Neuronal stem cell (in vitro differentiated cells): Measurements from ENCODE around the gene MBLAC1.

Experiments
- DNase-seq: peaks from one replicate; pipeline ENCODE4 v3.0.0-alpha.2; 2013; ENCODE audit warnings: low spot score
- H2AFZ ChIP-seq: one replicate; pipeline ENCODE4 v1.6.1; 2013; ENCODE audit warnings: mild to moderate bottlenecking, low read length, inconsistent platforms
- H2AK5ac ChIP-seq: 2 replicates; pipeline ENCODE4 v1.6.1; 2013; ENCODE audit warnings: low read depth, mild to moderate bottlenecking, inconsistent platforms, low read length, moderate library complexity, mixed read lengths
- H2BK120ac ChIP-seq: 2 replicates; pipeline ENCODE4 v1.6.1; 2013; ENCODE audit warnings: low read depth, mild to moderate bottlenecking, inconsistent platforms, low read length, moderate library complexity, mixed read lengths
- H2BK12ac ChIP-seq: one replicate; pipeline ENCODE4 v1.6.1; 2013; ENCODE audit warnings: low read length, inconsistent platforms
- H2BK15ac ChIP-seq: 2 replicates; pipeline ENCODE4 v1.6.1; 2013; ENCODE audit warnings: mild to moderate bottlenecking, low read length, inconsistent platforms, mixed read lengths
- H2BK5ac ChIP-seq: one replicate; pipeline ENCODE4 v1.6.1; 2013; ENCODE audit warnings: inconsistent platforms, mild to moderate bottlenecking, low read length, moderate library complexity
- H3K14ac ChIP-seq: one replicate; pipeline ENCODE4 v1.6.1; 2013; ENCODE audit warnings: low read length, inconsistent platforms
- H3K18ac ChIP-seq: 2 replicates; pipeline ENCODE4 v1.6.1; 2013; ENCODE audit warnings: low read length, inconsistent platforms
- H3K23ac ChIP-seq: 2 replicates; pipeline ENCODE4 v1.6.1; 2013; ENCODE audit warnings: low read depth, mild to moderate bottlenecking, mixed read lengths, low read length, inconsistent platforms; ENCODE audit not compliant: poor library complexity
- H3K27ac ChIP-seq: replicated peaks from 3 replicates; pipeline ENCODE4 v1.5.1; 2013; ENCODE audit warnings: low read length, inconsistent platforms
- H3K27me3 ChIP-seq, 3 experiments: 2 replicates each; pipeline ENCODE4 v1.6.1; 2013; ENCODE audit warnings: low read length in 3 of 3, mild to moderate bottlenecking in 2 of 3, inconsistent platforms in 1 of 3, low read depth in 1 of 3, mixed read lengths in 1 of 3, moderate library complexity in 1 of 3; ENCODE audit not compliant: control insufficient read depth in 3 of 3, insufficient read depth in 3 of 3
- H3K36me3 ChIP-seq, 2 donors: replicated peaks in 1 of 2; 2 replicates each; pipeline ENCODE4 v1.6.1; 2013; ENCODE audit warnings: low read length in 2 of 2; ENCODE audit not compliant: control insufficient read depth in 2 of 2, insufficient read depth in 2 of 2
- H3K4ac ChIP-seq: 2 replicates; pipeline ENCODE4 v1.6.1; 2013; ENCODE audit warnings: inconsistent platforms, mild to moderate bottlenecking, low read length, moderate library complexity
- H3K4me1 ChIP-seq, 2 donors: 1 replicate in 1 of 2; 2 replicates in 1 of 2; pipeline ENCODE4 v1.6.1; 2013; ENCODE audit warnings: low read length in 2 of 2, low read depth in 1 of 2; ENCODE audit not compliant: control insufficient read depth in 2 of 2, insufficient read depth in 1 of 2
- H3K4me2 ChIP-seq: one replicate; pipeline ENCODE4 v1.6.1; 2013; ENCODE audit warnings: mild to moderate bottlenecking, low read length, inconsistent platforms; ENCODE audit not compliant: insufficient read depth, poor library complexity, severe bottlenecking
- H3K4me3 ChIP-seq, 2 donors: 2 replicates each; pipeline ENCODE4 v1.5.1; 2013; ENCODE audit warnings: low read length in 2 of 2, mild to moderate bottlenecking in 2 of 2, inconsistent platforms in 1 of 2, moderate library complexity in 1 of 2
- H3K79me1 ChIP-seq: one replicate; pipeline ENCODE4 v1.6.1; 2013; ENCODE audit warnings: low read depth, mild to moderate bottlenecking, inconsistent platforms, low read length, moderate library complexity
- H3K9ac ChIP-seq: one replicate; pipeline ENCODE4 v1.6.1; 2013; ENCODE audit warnings: mild to moderate bottlenecking, low read depth, low read length, inconsistent platforms; ENCODE audit not compliant: poor library complexity
- H3K9me3 ChIP-seq, 2 donors: replicated peaks in 1 of 2; 2 replicates each; pipeline versions ENCODE3 to v1.6.1; 2013; ENCODE audit warnings: low read length in 2 of 2, mild to moderate bottlenecking in 2 of 2, inconsistent platforms in 1 of 2, low read depth in 1 of 2, mixed read lengths in 1 of 2, moderate library complexity in 1 of 2; ENCODE audit not compliant: control insufficient read depth in 2 of 2, insufficient read depth in 1 of 2
- H4K8ac ChIP-seq: one replicate; pipeline ENCODE4 v1.6.1; 2013; ENCODE audit warnings: low read depth, mild to moderate bottlenecking, inconsistent platforms, low read length, moderate library complexity
- H4K91ac ChIP-seq: one replicate; pipeline ENCODE4 v1.6.1; 2013; ENCODE audit warnings: low read length, low read depth, mild to moderate bottlenecking, inconsistent platforms; ENCODE audit not compliant: poor library complexity
- WGBS, 2 donors: extraction: QIAGEN DNeasy Blood & Tissue Kit; methylation state at CpG; one replicate each; pipeline ENCODE4 v1.1.7; 2013; ENCODE audit warnings: missing lambda C conversion rate in 2 of 2, mixed read lengths in 1 of 2; ENCODE audit not compliant: insufficient read length in 2 of 2, insufficient replicate concordance in 1 of 2; ENCODE audit errors: extremely low coverage in 2 of 2; 5-methylcytosine and 5-hydroxymethylcytosine counted together

The MBLAC1 gene

DNA sequence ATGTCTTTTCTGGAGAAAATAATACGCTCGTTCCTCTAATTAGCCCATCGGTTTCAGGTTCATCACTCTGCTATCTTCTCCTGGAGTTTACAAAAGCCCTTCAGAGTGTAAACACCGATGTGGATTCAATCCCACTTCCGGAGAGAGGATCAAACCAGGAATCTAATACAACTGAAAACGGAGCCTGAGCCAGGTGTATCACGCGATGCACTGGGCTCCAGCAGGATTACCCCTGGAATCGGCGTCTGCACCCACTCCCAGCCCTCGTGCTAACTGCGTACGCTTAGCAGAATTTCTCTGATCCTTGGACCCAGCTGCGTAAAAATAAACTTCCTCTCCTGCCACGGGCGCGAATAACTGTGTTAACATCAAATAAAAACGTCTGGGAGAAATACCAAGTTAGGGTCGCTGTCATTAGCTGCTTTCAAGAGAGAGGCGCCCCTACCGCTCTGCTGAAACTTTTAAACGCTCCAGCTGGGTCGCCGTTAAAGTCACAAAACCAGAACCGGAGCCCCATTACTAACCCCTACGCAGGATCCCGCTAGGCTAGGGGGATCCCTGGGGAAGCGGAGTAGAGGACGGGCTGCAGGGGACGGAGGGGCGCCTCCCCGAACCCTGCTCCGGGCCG, 45.7 kb upstream of the MBLAC1 start:
- H2AK5ac ChIP-seq, result peak overlapping the region; percentile 89
- H3K14ac ChIP-seq, result no peak overlapping the region
- H3K18ac ChIP-seq, result peak overlapping the region; percentile 98
- peak overlapping the region; percentile 95 for H3K9ac ChIP-seq
- DNase-seq, result no peak
- H3K9me3 ChIP-seq, result peaks cover 19 to 33% of the 10 kb centered on the region in 2 donors
- H4K8ac ChIP-seq, result no peak overlapping the region
- H2BK12ac ChIP-seq, result no peak overlapping the region
- peak overlapping the region; percentile 46 for H3K4me2 ChIP-seq
- WGBS, 2 donors, result no CpG with 5 or more reads among the region's 34 CpGs
- H2AFZ ChIP-seq, result peak overlapping the region; percentile 78
- peaks cover 7% of the 10 kb centered on the region for H3K79me1 ChIP-seq
- H3K4ac ChIP-seq, result peak overlapping the region; percentile 70
- peak overlapping the region; percentile 100 for H3K23ac ChIP-seq
- H3K36me3 ChIP-seq, result peaks cover 26 to 43% of the 10 kb centered on the region in 2 donors
- H3K27ac ChIP-seq, result no peak overlapping the region
- peaks cover 3 to 11% of the 10 kb centered on the region in 2 donors for H3K4me1 ChIP-seq
- no peak overlapping the region for H2BK5ac ChIP-seq
- H2BK15ac ChIP-seq, result peak overlapping the region; percentile 88
- H3K27me3 ChIP-seq, result peaks cover 0 to 2% (median 0%) of the 10 kb centered on the region in 3 experiments
- peak overlapping the region; percentile 99 to 100 for H3K4me3 ChIP-seq
- H4K91ac ChIP-seq, result peak overlapping the region; percentile 94
- H2BK120ac ChIP-seq, result peak overlapping the region; percentile 97

DNA sequence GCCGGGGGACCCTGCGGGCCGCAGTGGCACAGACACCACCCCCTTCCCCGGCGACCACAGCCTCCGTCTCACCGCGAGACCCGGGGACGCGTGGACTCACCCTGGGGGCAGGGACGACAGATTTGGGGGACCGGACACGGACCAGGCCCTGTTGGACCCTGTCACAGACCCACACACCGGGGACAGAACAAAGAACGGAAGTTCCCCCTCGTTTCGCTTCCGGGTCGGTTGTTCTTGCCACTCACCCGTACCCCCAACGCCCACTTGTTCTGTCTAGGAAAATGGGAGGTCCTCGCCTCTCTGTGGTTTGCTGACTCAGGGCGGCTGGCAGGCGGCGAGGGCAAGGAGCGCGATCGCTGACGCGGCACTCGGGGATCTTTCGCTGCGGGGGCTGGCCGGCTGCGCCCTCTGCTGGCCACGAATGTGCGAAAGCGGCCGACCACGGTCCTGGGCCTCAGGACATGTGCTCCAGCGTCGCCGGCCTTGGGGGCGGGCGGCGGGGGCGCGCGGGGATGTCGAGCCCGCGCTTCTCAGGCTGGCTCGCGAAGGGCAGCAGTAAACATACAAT, 45.1 kb upstream of the MBLAC1 start, which contains the start of gene ZNF3:
TSS of gene ZNF3 (minus strand) at position 189 of the 568 bp plus-strand sequence. CDS start 4,366 bp downstream, outside the sequence.
- Histone ChIP-seq H4K8ac (no peak within 1 kb of the TSS), H3K27me3 (peaks cover 0 to 2% (median 0%) of the 10 kb centered on the region in 3 experiments), H3K27ac (no peak within 1 kb of the TSS), H3K4me1 (peaks cover 3 to 11% of the 10 kb centered on the region in 2 donors), H3K79me1 (peaks cover 5% of the 10 kb centered on the region), H3K36me3 (peaks cover 22 to 37% of the 10 kb centered on the region in 2 donors), H2BK5ac (no peak within 1 kb of the TSS), H3K4me3 (peak within 1 kb of the TSS; percentile 99 to 100), H3K14ac (no peak within 1 kb of the TSS), H3K4me2 (peak within 1 kb of the TSS; percentile 60), H3K9me3 (peaks cover 15 to 29% of the 10 kb centered on the region in 2 donors), H2BK120ac (peak within 1 kb of the TSS; percentile 97), H3K9ac (peak within 1 kb of the TSS; percentile 95), H2AFZ (peak within 1 kb of the TSS; percentile 79), H2BK12ac (no peak within 1 kb of the TSS), H2AK5ac (peak within 1 kb of the TSS; percentile 89), H2BK15ac (peak within 1 kb of the TSS; percentile 88), H3K23ac (peak within 1 kb of the TSS; percentile 100), H3K4ac (peak within 1 kb of the TSS; percentile 70), H4K91ac (peak within 1 kb of the TSS; percentile 94), H3K18ac (peak within 1 kb of the TSS; percentile 98)
- DNase-seq, result peak; percentile 98
- WGBS, 2 donors, result no CpG with 5 or more reads among the region's 55 CpGs

DNA sequence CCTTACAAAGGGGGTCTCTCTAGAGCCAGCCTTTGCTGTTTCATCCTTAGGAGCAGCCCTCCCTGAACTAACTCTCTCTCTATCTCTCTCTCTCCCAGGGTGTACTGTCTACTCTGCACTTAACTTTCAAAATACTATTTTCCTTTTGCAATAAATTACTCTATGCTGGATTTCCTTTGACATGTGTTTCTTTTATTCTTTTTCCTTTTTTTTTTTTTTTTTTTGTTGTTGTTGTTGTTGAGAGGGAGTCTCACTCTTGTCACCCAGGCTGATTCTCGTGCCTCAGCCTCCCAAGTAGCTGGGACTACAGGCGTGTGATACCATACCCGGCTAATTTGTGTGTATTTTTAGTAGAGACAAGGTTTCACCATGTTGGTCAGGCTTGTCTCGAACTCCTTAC, 43.8 kb upstream of the MBLAC1 start:
- no peak overlapping the region for H3K4ac ChIP-seq
- H2BK15ac ChIP-seq, result no peak overlapping the region
- no peak overlapping the region for H3K14ac ChIP-seq
- peaks cover 10 to 17% of the 10 kb centered on the region in 2 donors for H3K9me3 ChIP-seq
- H2AK5ac ChIP-seq, result no peak overlapping the region
- H3K36me3 ChIP-seq, result peaks cover 13 to 24% of the 10 kb centered on the region in 2 donors
- WGBS, 2 donors, result no CpG with 5 or more reads among the region's 4 CpGs
- peaks cover 3% of the 10 kb centered on the region for H3K79me1 ChIP-seq
- no peak overlapping the region for H2BK5ac ChIP-seq
- H4K8ac ChIP-seq, result no peak overlapping the region
- H3K27me3 ChIP-seq, result peaks cover 0 to 2% (median 0%) of the 10 kb centered on the region in 3 experiments
- H3K27ac ChIP-seq, result no peak overlapping the region
- no peak overlapping the region for H2BK120ac ChIP-seq
- H3K18ac ChIP-seq, result no peak overlapping the region
- no peak overlapping the region for H4K91ac ChIP-seq
- H3K23ac ChIP-seq, result no peak overlapping the region
- no peak overlapping the region for H3K4me2 ChIP-seq
- H3K4me3 ChIP-seq, result peak overlapping the region in 1 of 2 donors; percentile 47
- peaks cover 3 to 11% of the 10 kb centered on the region in 2 donors for H3K4me1 ChIP-seq
- no peak overlapping the region for H3K9ac ChIP-seq
- no peak for DNase-seq
- H2BK12ac ChIP-seq, result no peak overlapping the region
- peak overlapping the region; percentile 79 for H2AFZ ChIP-seq

DNA sequence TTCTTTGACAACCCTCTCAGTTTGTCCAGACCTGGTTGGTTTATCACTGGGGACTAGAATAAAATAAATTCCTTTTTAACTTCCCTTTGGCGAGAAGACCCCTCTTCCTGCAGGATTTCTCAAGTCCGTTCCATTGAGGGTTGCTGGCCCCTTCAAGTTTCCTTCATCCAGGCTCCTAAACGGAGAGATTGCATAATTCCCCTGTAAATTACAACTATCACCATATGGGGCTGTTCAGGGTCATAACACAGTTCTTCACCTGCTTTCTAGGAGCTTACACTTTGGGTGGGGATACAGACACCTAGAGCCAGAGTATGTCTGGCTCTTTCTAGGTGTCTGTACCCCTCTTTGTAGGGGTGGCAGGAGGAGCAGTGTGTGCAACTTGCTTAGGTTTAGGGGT, 41.3 kb upstream of the MBLAC1 start:
- H4K8ac ChIP-seq, result no peak overlapping the region
- H2AK5ac ChIP-seq, result no peak overlapping the region
- no peak overlapping the region for H3K23ac ChIP-seq
- no peak overlapping the region for H2BK5ac ChIP-seq
- no peak overlapping the region for H3K27ac ChIP-seq
- H3K4me2 ChIP-seq, result no peak overlapping the region
- H3K14ac ChIP-seq, result no peak overlapping the region
- peaks cover 0 to 2% (median 0%) of the 10 kb centered on the region in 3 experiments for H3K27me3 ChIP-seq
- peaks cover 2% of the 10 kb centered on the region for H3K79me1 ChIP-seq
- H3K9me3 ChIP-seq, result no peaks in the 10 kb centered on the region
- peaks cover 7% of the 10 kb centered on the region in 2 donors for H3K4me1 ChIP-seq
- no peak overlapping the region for H2AFZ ChIP-seq
- H2BK120ac ChIP-seq, result no peak overlapping the region
- H4K91ac ChIP-seq, result no peak overlapping the region
- no CpG with 5 or more reads among the region's 3 CpGs for WGBS, 2 donors
- H3K36me3 ChIP-seq, result peaks cover 3 to 4% of the 10 kb centered on the region in 2 donors
- no peak overlapping the region for H3K18ac ChIP-seq
- DNase-seq, result no peak
- no peak overlapping the region for H2BK12ac ChIP-seq
- no peak overlapping the region for H2BK15ac ChIP-seq
- H3K4ac ChIP-seq, result no peak overlapping the region
- H3K4me3 ChIP-seq, result no peak overlapping the region
- H3K9ac ChIP-seq, result no peak overlapping the region
